Measurements from ENCODE around the gene BABAM2.

DNA sequence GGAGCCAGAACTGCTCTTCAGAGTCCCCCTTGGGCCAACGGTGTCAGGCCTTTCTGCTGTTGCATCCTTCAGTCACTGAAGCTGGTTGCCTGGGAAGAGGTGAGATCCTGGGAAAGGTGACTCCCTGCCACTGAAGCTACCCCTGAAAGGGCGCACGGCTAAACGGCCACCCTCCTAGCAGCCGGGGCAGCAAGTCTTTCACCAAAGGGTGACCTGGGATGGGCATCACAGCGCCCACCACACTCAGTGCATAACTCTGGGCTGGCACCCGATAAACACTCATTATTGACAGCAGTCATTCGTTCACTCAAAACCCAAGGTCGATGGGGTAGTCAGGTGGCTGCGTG is 475.6 kb downstream of the BABAM2 start:
- TF ChIP-seq, protein P1, sequence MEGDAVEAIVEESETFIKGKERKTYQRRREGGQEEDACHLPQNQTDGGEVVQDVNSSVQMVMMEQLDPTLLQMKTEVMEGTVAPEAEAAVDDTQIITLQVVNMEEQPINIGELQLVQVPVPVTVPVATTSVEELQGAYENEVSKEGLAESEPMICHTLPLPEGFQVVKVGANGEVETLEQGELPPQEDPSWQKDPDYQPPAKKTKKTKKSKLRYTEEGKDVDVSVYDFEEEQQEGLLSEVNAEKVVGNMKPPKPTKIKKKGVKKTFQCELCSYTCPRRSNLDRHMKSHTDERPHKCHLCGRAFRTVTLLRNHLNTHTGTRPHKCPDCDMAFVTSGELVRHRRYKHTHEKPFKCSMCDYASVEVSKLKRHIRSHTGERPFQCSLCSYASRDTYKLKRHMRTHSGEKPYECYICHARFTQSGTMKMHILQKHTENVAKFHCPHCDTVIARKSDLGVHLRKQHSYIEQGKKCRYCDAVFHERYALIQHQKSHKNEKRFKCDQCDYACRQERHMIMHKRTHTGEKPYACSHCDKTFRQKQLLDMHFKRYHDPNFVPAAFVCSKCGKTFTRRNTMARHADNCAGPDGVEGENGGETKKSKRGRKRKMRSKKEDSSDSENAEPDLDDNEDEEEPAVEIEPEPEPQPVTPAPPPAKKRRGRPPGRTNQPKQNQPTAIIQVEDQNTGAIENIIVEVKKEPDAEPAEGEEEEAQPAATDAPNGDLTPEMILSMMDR (IDR thresholded peaks at IDR 0.05) = no peak
- TF ChIP-seq POLR2A (IDR thresholded peaks at IDR 0.05) = no peak

All from thyroid gland (tissue), 4 donors.